NT2/D1 (cell line): ENCODE data around the gene TIAL1.

ENCODE experiments used
- SUZ12 ChIP-seq: IDR thresholded peaks from 2 replicates; pipeline ENCODE4 v1.6.1; 2011; ENCODE audit not compliant: insufficient read length, insufficient read depth; ENCODE audit errors: extremely low read depth
- YY1 ChIP-seq: IDR thresholded peaks from 2 replicates; pipeline ENCODE4 v1.6.1; 2011; ENCODE audit not compliant: insufficient read length, insufficient read depth
- ZNF274 ChIP-seq: IDR thresholded peaks from 2 replicates; pipeline ENCODE4 v1.6.1; 2011; ENCODE audit warnings: mild to moderate bottlenecking, low read depth, low read length

DNA sequence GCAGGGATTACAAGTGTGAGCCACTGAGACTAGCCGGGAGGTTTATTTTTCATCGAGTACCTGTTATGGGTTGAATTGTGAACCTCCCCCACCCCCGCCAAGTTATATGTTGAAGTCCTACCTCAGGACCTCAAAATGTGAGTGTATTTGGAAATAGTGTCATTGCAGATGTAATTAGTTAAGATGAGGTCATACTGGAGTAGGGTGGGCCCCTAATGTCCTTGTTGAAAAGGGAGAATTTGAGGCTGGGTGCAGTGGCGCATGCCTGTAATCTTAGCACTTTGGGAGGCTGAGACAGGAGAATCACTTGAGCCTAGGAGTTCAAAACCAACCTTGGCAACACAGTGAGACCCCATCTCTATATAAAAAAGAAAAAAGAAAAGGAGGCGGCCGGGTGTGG lies 43.6 kb upstream of the TIAL1 start:
- TF ChIP-seq YY1 = no peak
- no peak for TF ChIP-seq ZNF274
- TF ChIP-seq SUZ12 = no peak
